Measurements from ENCODE around the gene BCAS1. TPM values are rescaled to one million over a fixed set of nuclear protein-coding genes. Genes with fewer than 3 reads are reported as not detected.

Gene BCAS1
- total RNA-seq, 1 experiment from 2014 or later: 1.8 TPM

- Histone ChIP-seq H3K27ac (no peak overlapping the region), H3K27me3 (replicated peaks) (no peaks in the 10 kb centered on the region), H3K4me1 (replicated peaks) (no peaks in the 10 kb centered on the region), H3K36me3 (no peaks in the 10 kb centered on the region), H3K9me3 (replicated peaks) (no peaks in the 10 kb centered on the region), H3K4me3 (no peak overlapping the region)
- DNase-seq (ENCODE audit: low read depth in 1 of 2, low spot score in 2 of 2): no peak
These were observed 23.8 kb upstream of the BCAS1 start for GRCh38 chr20:54094268-54094580.

- H3K4me1 ChIP-seq (replicated peaks): no peaks in the 10 kb centered on the region
- no peaks in the 10 kb centered on the region for H3K9me3 ChIP-seq (replicated peaks)
- no peaks in the 10 kb centered on the region for H3K36me3 ChIP-seq
- DNase-seq (ENCODE audit: low read depth in 1 of 2, low spot score in 2 of 2): no peak
- no peak overlapping the region for H3K27ac ChIP-seq
- H3K4me3 ChIP-seq: no peak overlapping the region
- no peaks in the 10 kb centered on the region for H3K27me3 ChIP-seq (replicated peaks)
These were observed 23.3 kb upstream of the BCAS1 start for GRCh38 chr20:54093423-54094267.

GRCh38 chr20:54092021-54092420, 21.6 kb upstream of the BCAS1 start:
- Histone ChIP-seq H3K4me1 (replicated peaks) (peaks cover under 1% of the 10 kb centered on the region; the same call in 1 of the 2 replicates), H3K4me3 (no peak overlapping the region), H3K27ac (no peak overlapping the region), H3K9me3 (replicated peaks) (no peaks in the 10 kb centered on the region), H3K36me3 (no peaks in the 10 kb centered on the region), H3K27me3 (replicated peaks) (no peaks in the 10 kb centered on the region)
- DNase-seq (ENCODE audit: low read depth in 1 of 2, low spot score in 2 of 2): no peak

GRCh38 chr20:54091120-54091480, 20.7 kb upstream of the BCAS1 start:
- Histone ChIP-seq H3K27me3 (replicated peaks) (no peaks in the 10 kb centered on the region), H3K4me1 (replicated peaks) (peaks cover 9% of the 10 kb centered on the region; the same call in 1 of the 2 replicates), H3K36me3 (no peaks in the 10 kb centered on the region), H3K27ac (no peak overlapping the region), H3K4me3 (no peak overlapping the region), H3K9me3 (replicated peaks) (no peaks in the 10 kb centered on the region)
- no peak for DNase-seq (ENCODE audit: low read depth in 1 of 2, low spot score in 2 of 2)

DNA sequence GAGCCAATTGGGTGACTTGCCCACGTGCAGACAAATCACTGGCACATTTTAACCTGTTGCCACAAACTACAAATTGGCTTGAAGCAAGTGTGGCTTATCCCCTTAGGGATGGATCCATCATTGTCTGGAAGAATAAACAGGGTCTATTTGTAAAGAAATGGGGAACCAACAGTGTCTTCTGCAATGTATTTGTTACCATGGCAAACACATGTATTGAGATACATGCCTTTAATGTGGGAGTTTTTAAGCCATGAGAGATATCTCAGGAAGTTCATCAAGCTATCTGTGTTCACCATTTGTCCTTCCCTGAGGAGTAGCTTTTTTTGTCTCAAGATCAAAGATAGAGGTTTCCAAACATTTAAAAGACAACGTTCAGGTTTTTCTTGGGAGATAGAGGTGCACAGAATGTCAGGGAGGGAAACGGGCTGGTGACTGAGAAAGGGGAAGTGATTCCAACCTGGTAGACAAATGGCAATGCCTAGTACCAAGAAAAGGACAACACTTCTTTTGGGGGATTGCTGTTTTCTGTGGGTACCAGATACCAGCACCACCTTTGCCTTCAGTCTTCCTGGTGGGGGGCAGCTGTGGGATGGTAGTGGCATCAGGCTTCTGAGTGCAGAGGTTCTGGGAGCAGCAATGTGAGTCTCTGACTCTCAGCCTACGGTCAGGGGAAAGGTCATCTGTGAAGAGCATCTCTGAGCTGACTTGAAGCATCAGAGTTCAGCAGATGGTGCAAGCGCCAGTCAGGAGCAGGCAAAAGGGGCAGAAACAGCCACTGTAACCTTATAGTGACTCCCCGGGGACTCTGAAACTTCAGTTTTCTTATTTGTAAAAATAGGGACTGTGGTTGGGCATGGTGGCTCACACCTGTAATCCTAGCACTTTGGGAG, 20.1 kb upstream of the BCAS1 start:
- Histone ChIP-seq H3K4me1 (replicated peaks) (peaks cover 9% of the 10 kb centered on the region; the same call in 1 of the 2 replicates), H3K9me3 (replicated peaks) (no peaks in the 10 kb centered on the region; the same call in 1 of the 2 replicates), H3K27ac (no peak overlapping the region), H3K27me3 (replicated peaks) (no peaks in the 10 kb centered on the region), H3K36me3 (no peaks in the 10 kb centered on the region), H3K4me3 (no peak overlapping the region)
- DNase-seq (ENCODE audit: low read depth in 1 of 2, low spot score in 2 of 2): no peak

- Histone ChIP-seq H3K27me3 (replicated peaks) (no peaks in the 10 kb centered on the region), H3K9me3 (replicated peaks) (no peaks in the 10 kb centered on the region; the same call in 1 of the 2 replicates), H3K27ac (no peak overlapping the region), H3K36me3 (no peaks in the 10 kb centered on the region), H3K4me3 (no peak overlapping the region), H3K4me1 (replicated peaks) (peaks cover 9% of the 10 kb centered on the region; the same call in 1 of the 2 replicates)
- DNase-seq (ENCODE audit: low read depth in 1 of 2, low spot score in 2 of 2): no peak
These were observed 18.0 kb upstream of the BCAS1 start for GRCh38 chr20:54088430-54088829.

DNA sequence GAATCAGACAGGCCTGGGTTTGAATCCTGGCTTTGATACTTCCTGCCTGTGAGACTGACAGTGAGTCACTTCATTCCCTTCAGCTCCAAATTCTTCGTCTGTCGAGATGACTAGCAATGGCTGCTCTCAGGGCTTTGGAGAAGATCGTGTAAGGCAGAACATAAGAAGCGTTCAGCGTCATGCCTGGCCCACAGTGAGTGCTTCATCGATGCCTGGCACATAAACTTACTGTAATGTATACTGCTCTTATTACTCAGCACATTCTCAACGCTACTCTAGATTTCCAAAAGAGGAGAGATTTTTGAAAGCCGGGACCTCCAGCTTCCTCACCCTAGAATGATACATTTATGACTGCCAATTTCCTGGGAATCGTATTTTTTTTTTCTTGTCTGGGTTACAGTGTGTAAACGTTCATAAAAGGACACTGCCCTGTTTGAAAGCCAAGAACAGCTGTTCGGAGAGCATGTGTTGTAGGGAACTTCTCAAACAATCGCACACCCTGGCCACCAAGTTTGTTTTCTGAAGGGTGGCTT, 16.2 kb upstream of the BCAS1 start:
- H3K4me1 ChIP-seq (replicated peaks): peaks cover 9% of the 10 kb centered on the region; the same call in 1 of the 2 replicates
- peak in 1 of 2 experiments; percentile 17 for DNase-seq (ENCODE audit: low read depth in 1 of 2, low spot score in 2 of 2)
- no peak overlapping the region for H3K27ac ChIP-seq
- H3K9me3 ChIP-seq (replicated peaks): no peaks in the 10 kb centered on the region; the same call in 1 of the 2 replicates
- H3K27me3 ChIP-seq (replicated peaks): no peaks in the 10 kb centered on the region
- H3K4me3 ChIP-seq: no peak overlapping the region
- H3K36me3 ChIP-seq: no peaks in the 10 kb centered on the region

GRCh38 chr20:54085910-54086309, 15.5 kb upstream of the BCAS1 start:
- Histone ChIP-seq H3K4me3 (no peak overlapping the region), H3K4me1 (replicated peaks) (peaks cover 9% of the 10 kb centered on the region; the same call in 1 of the 2 replicates), H3K9me3 (replicated peaks) (no peaks in the 10 kb centered on the region; the same call in 1 of the 2 replicates), H3K27ac (no peak overlapping the region), H3K36me3 (no peaks in the 10 kb centered on the region), H3K27me3 (replicated peaks) (no peaks in the 10 kb centered on the region)
- DNase-seq (ENCODE audit: low read depth in 1 of 2, low spot score in 2 of 2): no peak

DNA sequence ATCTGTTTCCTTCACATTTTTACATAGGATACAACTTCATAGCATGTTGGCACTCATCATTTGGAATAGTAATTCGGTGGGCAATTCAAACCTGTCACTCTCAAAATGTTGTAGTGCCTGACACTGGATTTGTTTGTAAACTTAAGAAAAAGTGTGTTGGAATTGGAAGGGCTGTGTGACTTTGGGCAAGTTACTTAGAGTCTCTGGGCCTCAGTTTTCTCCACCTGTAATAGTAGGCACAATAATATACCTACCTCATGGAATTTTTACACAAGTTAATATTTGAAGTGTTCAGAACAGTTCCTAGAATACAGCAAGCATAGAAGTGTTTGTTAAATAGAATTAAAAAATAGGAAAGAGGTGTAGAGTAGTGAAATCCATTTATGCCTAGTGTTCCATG, 15.0 kb upstream of the BCAS1 start:
- no peak for DNase-seq (ENCODE audit: low read depth in 1 of 2, low spot score in 2 of 2)
- Histone ChIP-seq H3K4me1 (replicated peaks) (peaks cover 9% of the 10 kb centered on the region; the same call in 1 of the 2 replicates), H3K9me3 (replicated peaks) (no peaks in the 10 kb centered on the region; the same call in 1 of the 2 replicates)

GRCh38 chr20:54084727-54085388, 14.5 kb upstream of the BCAS1 start:
- Histone ChIP-seq H3K36me3 (no peaks in the 10 kb centered on the region), H3K4me1 (replicated peaks) (peaks cover 9% of the 10 kb centered on the region; the same call in 1 of the 2 replicates), H3K27ac (no peak overlapping the region), H3K27me3 (replicated peaks) (no peaks in the 10 kb centered on the region; the same call in 1 of the 2 replicates), H3K9me3 (replicated peaks) (no peaks in the 10 kb centered on the region; the same call in 1 of the 2 replicates), H3K4me3 (no peak overlapping the region)
- DNase-seq (ENCODE audit: low read depth in 1 of 2, low spot score in 2 of 2): no peak

More for the DNA sequence above, 15.0 kb upstream of the BCAS1 start:
- H3K36me3 ChIP-seq: no peaks in the 10 kb centered on the region
- no peak overlapping the region for H3K4me3 ChIP-seq
- no peaks in the 10 kb centered on the region; the same call in 1 of the 2 replicates for H3K27me3 ChIP-seq (replicated peaks)
- H3K27ac ChIP-seq: no peak overlapping the region

GRCh38 chr20:54084193-54084592, 13.8 kb upstream of the BCAS1 start:
- Histone ChIP-seq H3K36me3 (no peaks in the 10 kb centered on the region), H3K27ac (no peak overlapping the region), H3K27me3 (replicated peaks) (no peaks in the 10 kb centered on the region; the same call in 1 of the 2 replicates), H3K4me3 (no peak overlapping the region), H3K4me1 (replicated peaks) (peaks cover 9% of the 10 kb centered on the region; the same call in 1 of the 2 replicates), H3K9me3 (replicated peaks) (no peaks in the 10 kb centered on the region; the same call in 1 of the 2 replicates)
- no peak for DNase-seq (ENCODE audit: low read depth in 1 of 2, low spot score in 2 of 2)

GRCh38 chr20:54083459-54083858, 13.1 kb upstream of the BCAS1 start:
- Histone ChIP-seq H3K4me1 (replicated peaks) (peaks cover 9% of the 10 kb centered on the region; the same call in 1 of the 2 replicates), H3K27me3 (replicated peaks) (no peaks in the 10 kb centered on the region; the same call in 1 of the 2 replicates), H3K4me3 (no peak overlapping the region), H3K36me3 (no peaks in the 10 kb centered on the region), H3K27ac (no peak overlapping the region), H3K9me3 (replicated peaks) (no peaks in the 10 kb centered on the region; the same call in 1 of the 2 replicates)
- no peak for DNase-seq (ENCODE audit: low read depth in 1 of 2, low spot score in 2 of 2)

- H3K4me1 ChIP-seq (replicated peaks): peaks cover 9% of the 10 kb centered on the region; the same call in 1 of the 2 replicates
- DNase-seq (ENCODE audit: low read depth in 1 of 2, low spot score in 2 of 2): no peak
- no peaks in the 10 kb centered on the region; the same call in 1 of the 2 replicates for H3K9me3 ChIP-seq (replicated peaks)
These were observed 11.7 kb upstream of the BCAS1 start for GRCh38 chr20:54082100-54082499.

More at GRCh38 chr20:54082100-54082499, 11.7 kb upstream of the BCAS1 start:
- Histone ChIP-seq H3K36me3 (no peaks in the 10 kb centered on the region), H3K4me3 (no peak overlapping the region), H3K27me3 (replicated peaks) (no peaks in the 10 kb centered on the region; the same call in 1 of the 2 replicates), H3K27ac (no peak overlapping the region)
